Airway epithelial cell (primary cell): ENCODE measurements around the gene NUTM2B. TPM values are rescaled to one million over a fixed set of nuclear protein-coding genes. Genes with fewer than 3 reads are reported as not detected.

Source experiments
- total RNA-seq: library from RNA; depleted of rRNA; stranded (reverse); fragments of >200 nt; gene quantifications from 2 replicates; pipeline ENCODE4 v1.2.3, GENCODE V29; 2015

The NUTM2B gene
- total RNA-seq: 0.78 and 0.88 TPM in 2 replicates

DNA sequence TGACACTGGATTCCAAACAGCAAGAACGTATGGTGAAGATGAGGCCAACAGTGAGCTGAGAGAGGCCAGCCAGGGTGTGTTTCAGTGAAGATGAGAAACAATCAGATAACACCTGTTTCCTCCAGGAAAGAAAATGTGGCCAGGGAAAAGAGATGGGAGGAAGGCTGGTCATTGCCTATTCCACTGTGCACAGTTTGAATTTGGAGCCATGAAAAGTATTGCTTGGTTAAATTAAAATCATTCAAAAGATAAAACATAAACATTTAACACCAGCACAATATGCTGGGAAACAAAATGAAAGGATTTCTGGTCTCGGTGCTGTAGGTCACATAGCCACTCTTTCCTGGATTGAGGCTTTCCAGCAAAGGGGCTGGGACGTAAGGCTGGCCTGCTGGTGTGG lies at the start of gene NUTM2B:
NUTM2B (plus strand) TSS at position 301 of the 400 bp plus-strand sequence. CDS start 383 bp downstream, outside the sequence.

Other genes with a start within 250 kb of the NUTM2B start
- gene EIF5AL1, start 190.7 kb upstream of the NUTM2B start, total RNA-seq: 0.23 and 0.42 TPM in 2 replicates
- gene SFTPA2, start 142.8 kb upstream of the NUTM2B start, total RNA-seq: not detected in 2 replicates
- not detected in 2 replicates for gene SFTPA1, start 92.3 kb upstream of the NUTM2B start, total RNA-seq
- gene NUTM2E, start 123.5 kb downstream of the NUTM2B start, total RNA-seq: not detected in 2 replicates
- 0.35 and 0.42 TPM in 2 replicates for gene SFTPD, start 245.9 kb downstream of the NUTM2B start, total RNA-seq